Muscle layer of duodenum (tissue), 2 donors: ENCODE measurements around the gene RAB18.
"Not testable (repeated sequence)": the region's sequence is repeated elsewhere in the genome, so short reads cannot be mapped to it uniquely, and the experiment has no call there.

ENCODE experiments used
- H3K27ac ChIP-seq: one replicate; pipeline ENCODE4 v1.7.0; 2013; ENCODE audit warnings: mild to moderate bottlenecking, low read length
- H3K27me3 ChIP-seq: one replicate; pipeline ENCODE4 v1.7.0; 2013; ENCODE audit warnings: low read depth, mild to moderate bottlenecking, control low read depth, low read length
- H3K36me3 ChIP-seq, 2 donors: one replicate each; pipeline ENCODE4 v1.7.0; 2013; ENCODE audit warnings: low read length in 2 of 2, control low read depth in 1 of 2, mild to moderate bottlenecking in 1 of 2; ENCODE audit not compliant: insufficient read depth in 2 of 2, control insufficient read depth in 1 of 2
- H3K4me1 ChIP-seq, 2 donors: one replicate each; pipeline ENCODE4 v1.7.0; 2013; ENCODE audit warnings: low read length in 2 of 2, mild to moderate bottlenecking in 2 of 2, control low read depth in 1 of 2, moderate library complexity in 1 of 2; ENCODE audit not compliant: insufficient read depth in 2 of 2, control insufficient read depth in 1 of 2
- H3K4me3 ChIP-seq, 2 donors: one replicate each; pipeline ENCODE4 v1.7.0; 2013; ENCODE audit warnings: low read length in 2 of 2, low read depth in 1 of 2, mild to moderate bottlenecking in 1 of 2
- H3K9me3 ChIP-seq, 2 donors: one replicate each; pipeline ENCODE4 v1.7.0; 2013; ENCODE audit warnings: low read length in 2 of 2, control low read depth in 1 of 2, mild to moderate bottlenecking in 1 of 2; ENCODE audit not compliant: control insufficient read depth in 1 of 2
- donor health status: healthy.

Gene RAB18

GRCh38 chr10:27550823-27551222 is 46.7 kb downstream of the RAB18 start:
- Histone ChIP-seq H3K9me3 (no peaks in the 10 kb centered on the region), H3K4me1 (no peaks in the 10 kb centered on the region), H3K27ac (no peak overlapping the region), H3K36me3 (peaks cover 0 to under 1% of the 10 kb centered on the region in 2 donors), H3K27me3 (no peaks in the 10 kb centered on the region), H3K4me3 (no peak overlapping the region)

DNA sequence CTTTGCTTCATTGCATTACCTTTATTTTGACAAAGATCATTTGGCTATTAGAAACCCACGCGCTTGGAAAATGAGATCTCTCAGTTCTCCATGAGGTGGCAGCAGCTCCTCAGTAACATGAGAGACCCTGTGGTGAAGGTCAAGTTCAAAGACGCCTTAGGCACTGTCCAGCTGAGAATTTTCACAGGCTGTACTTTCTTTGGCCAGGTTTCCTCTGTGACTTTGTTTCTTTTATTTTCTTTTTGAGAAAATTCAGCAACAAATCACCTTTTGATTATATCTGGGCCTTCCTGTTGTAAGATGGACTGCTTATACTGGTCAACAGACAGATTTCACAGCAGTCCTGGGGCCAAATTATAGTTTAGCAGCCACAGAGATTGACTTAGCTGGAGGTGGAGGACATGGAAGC is 54.5 kb downstream of the RAB18 start:
- Histone ChIP-seq H3K4me1 (no peaks in the 10 kb centered on the region), H3K4me3 (no peak overlapping the region), H3K27ac (no peak overlapping the region), H3K36me3 (no peaks in the 10 kb centered on the region), H3K27me3 (no peaks in the 10 kb centered on the region), H3K9me3 (no peaks in the 10 kb centered on the region)

GRCh38 chr10:27561334-27561733 is 57.2 kb downstream of the RAB18 start:
- Histone ChIP-seq H3K4me3 (no peak overlapping the region), H3K9me3 (no peaks in the 10 kb centered on the region), H3K36me3 (no peaks in the 10 kb centered on the region), H3K27ac (no peak overlapping the region), H3K4me1 (no peaks in the 10 kb centered on the region), H3K27me3 (no peaks in the 10 kb centered on the region)

DNA sequence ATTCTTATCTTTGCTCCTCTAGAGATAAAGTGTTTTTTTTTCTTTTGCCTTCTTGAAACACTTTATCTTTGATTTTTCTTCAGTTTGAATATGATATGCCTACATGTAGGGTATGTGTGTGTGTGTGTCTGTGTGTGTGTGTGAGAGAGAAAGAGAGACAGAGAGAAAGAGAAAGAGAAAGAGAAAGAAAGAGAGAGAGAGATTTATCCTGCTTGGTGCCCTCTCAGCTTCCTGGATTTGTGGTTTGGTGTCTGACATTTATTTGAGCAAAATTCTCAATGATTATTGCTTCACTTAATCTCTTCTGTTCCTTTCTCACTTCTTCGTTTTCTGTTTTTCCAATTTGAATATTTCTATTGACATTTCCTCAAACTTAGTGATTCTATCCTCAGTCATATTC is 60.3 kb downstream of the RAB18 start:
- Histone ChIP-seq H3K27ac (no peak overlapping the region), H3K9me3 (no peaks in the 10 kb centered on the region), H3K36me3 (no peaks in the 10 kb centered on the region), H3K4me1 (no peaks in the 10 kb centered on the region), H3K4me3 (no peak overlapping the region), H3K27me3 (no peaks in the 10 kb centered on the region)

DNA sequence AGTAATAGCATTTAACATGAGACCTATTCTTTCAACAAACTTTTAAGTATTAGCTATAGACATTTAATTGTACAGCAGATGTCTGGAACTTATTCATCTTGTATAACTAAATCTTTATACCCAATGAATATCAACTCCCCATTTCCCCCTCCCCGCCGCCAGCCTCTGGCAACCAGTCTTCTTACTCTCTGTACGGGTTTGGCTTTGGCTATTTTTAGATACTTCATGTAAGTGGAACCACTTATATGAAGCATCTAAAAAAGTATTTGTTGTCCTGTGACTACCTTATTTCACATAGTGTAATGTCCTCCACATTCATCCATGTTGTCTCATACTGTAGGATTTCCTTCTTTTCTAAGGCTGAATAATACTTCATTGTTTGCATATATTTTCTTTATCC is 60.8 kb downstream of the RAB18 start:
- no peaks in the 10 kb centered on the region for H3K4me1 ChIP-seq
- H3K27ac ChIP-seq, result no peak overlapping the region
- no peaks in the 10 kb centered on the region for H3K27me3 ChIP-seq
- no peaks in the 10 kb centered on the region for H3K9me3 ChIP-seq
- no peaks in the 10 kb centered on the region for H3K36me3 ChIP-seq
- H3K4me3 ChIP-seq, result no peak overlapping the region

GRCh38 chr10:27568196-27569175 is 64.4 kb downstream of the RAB18 start:
- H3K4me1 ChIP-seq, result no peaks in the 10 kb centered on the region
- no peak overlapping the region for H3K27ac ChIP-seq
- H3K9me3 ChIP-seq, result no peaks in the 10 kb centered on the region
- H3K36me3 ChIP-seq, result no peaks in the 10 kb centered on the region
- H3K4me3 ChIP-seq, result no peak overlapping the region
- no peaks in the 10 kb centered on the region for H3K27me3 ChIP-seq

DNA sequence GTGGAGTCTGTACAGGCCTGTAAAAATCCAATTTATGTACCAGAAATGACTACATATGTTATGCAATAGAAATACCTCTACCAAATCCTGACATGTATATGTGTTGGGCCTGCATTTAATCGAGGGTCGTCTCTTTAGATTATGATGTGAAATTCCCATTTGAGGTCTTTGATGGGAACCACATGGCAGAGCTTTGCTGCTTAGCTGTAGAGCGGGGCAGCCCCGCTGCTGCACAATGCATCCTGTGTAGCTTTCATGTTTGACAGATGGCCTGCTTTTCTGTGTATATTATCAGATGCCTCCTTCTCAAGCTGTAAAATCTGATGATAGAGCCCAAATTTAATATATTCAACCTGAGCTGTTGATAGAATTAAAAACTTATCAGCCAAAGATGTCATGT is 65.8 kb downstream of the RAB18 start:
- no peaks in the 10 kb centered on the region for H3K4me1 ChIP-seq
- H3K27ac ChIP-seq, result no peak overlapping the region
- H3K27me3 ChIP-seq, result no peaks in the 10 kb centered on the region
- H3K9me3 ChIP-seq, result no peaks in the 10 kb centered on the region
- no peaks in the 10 kb centered on the region for H3K36me3 ChIP-seq
- H3K4me3 ChIP-seq, result no peak overlapping the region

GRCh38 chr10:27577038-27577437 is 72.9 kb downstream of the RAB18 start:
- not testable (repeated sequence) for H3K9me3 ChIP-seq, H3K27me3 ChIP-seq, H3K36me3 ChIP-seq, H3K4me1 ChIP-seq, H3K27ac ChIP-seq, H3K4me3 ChIP-seq

- Histone ChIP-seq H3K27me3 (no peaks in the 10 kb centered on the region), H3K4me3 (no peak overlapping the region)
Observed at GRCh38 chr10:27578316-27578715, 74.2 kb downstream of the RAB18 start.

GRCh38 chr10:27581225-27581624 is 77.1 kb downstream of the RAB18 start:
- Histone ChIP-seq H3K36me3 (no peaks in the 10 kb centered on the region), H3K4me3 (no peak overlapping the region), H3K27ac (no peak overlapping the region), H3K4me1 (no peaks in the 10 kb centered on the region), H3K9me3 (no peaks in the 10 kb centered on the region), H3K27me3 (no peaks in the 10 kb centered on the region)

More at GRCh38 chr10:27578316-27578715, 74.2 kb downstream of the RAB18 start:
- H3K4me1 ChIP-seq, result no peaks in the 10 kb centered on the region
- no peak overlapping the region for H3K27ac ChIP-seq
- H3K9me3 ChIP-seq, result no peaks in the 10 kb centered on the region
- no peaks in the 10 kb centered on the region for H3K36me3 ChIP-seq

DNA sequence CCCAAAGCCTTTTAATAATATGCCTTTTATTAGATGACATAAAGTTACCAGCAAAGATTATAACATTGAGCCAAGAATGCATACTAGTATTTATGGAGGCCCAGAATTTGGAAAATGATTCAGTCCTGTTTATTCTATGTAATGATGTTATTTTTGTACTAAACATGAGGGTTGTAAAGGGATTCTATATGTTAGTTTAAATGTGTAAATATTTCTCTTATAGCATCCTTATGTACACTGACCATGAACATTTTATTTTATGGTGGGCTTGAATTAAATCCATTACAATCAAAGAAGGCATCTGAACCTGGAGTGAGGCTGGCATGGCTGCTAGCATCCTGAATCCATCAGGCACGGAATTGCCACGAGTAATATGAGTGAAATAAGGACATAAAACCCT is 80.2 kb downstream of the RAB18 start:
- no peaks in the 10 kb centered on the region for H3K27me3 ChIP-seq
- H3K4me3 ChIP-seq, result no peak overlapping the region
- no peaks in the 10 kb centered on the region for H3K4me1 ChIP-seq
- H3K27ac ChIP-seq, result no peak overlapping the region
- H3K36me3 ChIP-seq, result no peaks in the 10 kb centered on the region
- H3K9me3 ChIP-seq, result no peaks in the 10 kb centered on the region
